Mononuclear cell (primary cell): ENCODE data around the gene CLDN11. TPM values are rescaled to one million over a fixed set of nuclear protein-coding genes. Genes with fewer than 3 reads are reported as not detected.

Source experiments
- H3K27me3 ChIP-seq: 2 replicates; pipeline ENCODE4 v1.6.0; 2011; ENCODE audit warnings: low read length, control low read depth; ENCODE audit not compliant: insufficient read depth
- H3K4me1 ChIP-seq: 2 replicates; pipeline ENCODE4 v1.5.1; 2011; ENCODE audit warnings: mild to moderate bottlenecking, low read length, control low read depth; ENCODE audit not compliant: insufficient read depth
- H3K4me3 ChIP-seq: 2 replicates; pipeline ENCODE4 v1.5.1; 2011; ENCODE audit warnings: mild to moderate bottlenecking, low read length, moderate library complexity
- H3K9me3 ChIP-seq: 2 replicates; pipeline ENCODE4 v1.5.1; 2011; ENCODE audit warnings: low read depth, mild to moderate bottlenecking, control low read depth, low read length
- total RNA-seq: library from RNA; depleted of rRNA; stranded (reverse); fragments of >200 nt; gene quantifications from one replicate; pipeline ENCODE4 v1.2.3, GENCODE V29; 2012

CLDN11 gene
- total RNA-seq, 1 donor = 0.21 TPM

DNA sequence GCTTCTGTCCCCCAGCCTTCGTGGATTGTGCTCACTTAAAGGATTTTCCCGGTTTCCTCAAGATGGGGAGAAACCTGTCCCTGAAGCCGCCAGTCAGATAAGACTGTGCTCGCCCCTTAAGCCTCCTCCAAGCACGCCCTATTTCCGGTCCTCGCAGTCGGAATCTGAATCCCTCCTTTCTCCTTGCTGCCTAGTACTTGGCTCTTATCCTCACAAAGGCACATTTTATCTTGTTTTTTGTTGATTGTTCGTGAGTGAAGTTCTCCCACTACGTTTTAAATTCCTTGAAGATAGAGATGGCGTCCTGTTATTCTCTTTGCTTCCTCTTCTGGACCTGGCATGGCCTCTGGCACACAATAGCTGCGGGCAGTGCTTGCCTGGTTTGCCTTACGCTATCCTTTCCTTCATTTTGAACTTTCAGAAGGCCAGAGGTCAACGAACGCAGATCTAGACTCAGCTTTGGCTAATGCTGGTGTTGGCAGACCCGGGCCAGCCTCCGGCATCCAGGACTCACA lies 1.7 kb downstream of the CLDN11 start:
- no peaks in the 10 kb centered on the region for H3K9me3 ChIP-seq
- H3K4me3 ChIP-seq = no peak overlapping the region
- peaks cover 16% of the 10 kb centered on the region for H3K4me1 ChIP-seq
- H3K27me3 ChIP-seq = peaks cover 52% of the 10 kb centered on the region

DNA sequence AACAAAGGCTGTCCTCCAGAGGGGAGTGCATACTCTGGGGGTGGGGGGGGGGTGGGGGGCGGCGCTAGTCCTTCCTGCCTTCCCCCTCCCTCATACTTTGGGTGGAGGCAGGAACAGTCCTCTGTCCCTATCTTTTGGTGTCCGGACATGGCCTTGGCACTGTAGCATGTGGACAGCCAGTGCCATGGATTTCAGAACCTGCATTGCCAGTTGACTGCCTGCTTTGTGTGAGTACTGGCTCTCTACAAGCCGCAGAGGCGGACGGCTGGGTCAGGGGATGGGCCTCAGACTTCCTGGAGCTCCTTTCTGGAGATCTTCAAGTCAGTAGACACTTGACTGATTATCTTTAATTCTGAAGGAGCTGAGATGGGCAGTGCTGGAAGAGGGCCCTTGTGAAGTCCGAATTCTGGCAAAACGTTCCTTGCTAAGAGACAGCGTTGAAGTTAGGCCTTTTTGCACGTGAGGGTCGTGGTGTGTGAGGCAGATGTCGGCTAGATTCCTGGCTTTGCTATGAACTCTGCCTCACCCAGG lies 2.5 kb downstream of the CLDN11 start:
- Histone ChIP-seq H3K9me3 (no peaks in the 10 kb centered on the region), H3K4me3 (no peak overlapping the region), H3K27me3 (peaks cover 52% of the 10 kb centered on the region), H3K4me1 (peaks cover 16% of the 10 kb centered on the region)

DNA sequence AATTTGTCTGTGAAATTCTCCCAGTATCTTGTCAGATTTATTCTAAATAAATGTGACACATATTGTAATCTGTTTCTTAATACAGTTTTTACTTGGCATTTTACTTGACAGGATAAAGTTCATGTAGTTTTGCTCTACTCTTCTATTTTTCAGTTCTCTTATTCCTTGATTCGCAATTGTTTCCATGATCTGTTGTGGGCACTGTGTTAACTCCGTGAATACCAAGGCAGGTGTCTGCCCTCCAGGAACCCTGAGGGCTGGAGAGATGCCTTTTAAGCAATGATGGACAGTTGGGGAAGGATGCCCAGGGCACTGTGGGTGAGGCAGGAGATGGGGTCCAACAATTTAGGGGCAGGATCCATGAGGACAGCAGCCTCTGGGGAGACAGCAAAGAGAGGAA lies 3.1 kb downstream of the CLDN11 start:
- H3K9me3 ChIP-seq = no peaks in the 10 kb centered on the region
- H3K4me3 ChIP-seq = no peak overlapping the region
- H3K27me3 ChIP-seq = peaks cover 47% of the 10 kb centered on the region
- H3K4me1 ChIP-seq = peaks cover 16% of the 10 kb centered on the region

DNA sequence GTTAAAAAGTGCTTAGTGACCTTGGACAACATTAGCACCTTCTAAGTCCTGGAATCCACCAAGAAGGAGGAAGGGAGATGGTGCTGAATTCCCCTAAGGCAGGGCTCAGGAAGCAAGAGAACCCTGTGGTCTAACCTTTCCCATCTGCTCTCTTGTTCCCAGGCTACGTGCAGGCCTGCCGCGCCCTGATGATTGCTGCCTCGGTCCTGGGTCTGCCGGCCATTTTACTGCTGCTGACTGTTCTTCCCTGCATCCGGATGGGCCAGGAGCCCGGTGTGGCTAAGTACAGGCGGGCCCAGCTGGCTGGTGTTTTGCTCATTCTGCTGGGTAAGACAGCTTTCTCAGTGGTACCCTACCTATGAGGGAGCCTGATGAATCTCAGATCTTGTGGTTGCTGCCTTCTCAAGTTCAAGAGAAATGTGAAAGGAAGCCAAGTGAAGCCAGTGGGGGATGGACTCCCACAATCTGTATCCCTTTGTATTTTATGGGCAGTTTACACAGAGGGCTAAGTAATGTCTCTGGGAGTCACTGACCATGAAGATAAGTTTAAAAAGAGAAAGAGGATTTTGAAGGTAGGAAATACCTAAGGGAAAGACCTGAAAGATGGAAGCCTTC lies 4.4 kb downstream of the CLDN11 start:
- Histone ChIP-seq H3K27me3 (peaks cover 33% of the 10 kb centered on the region), H3K4me1 (peaks cover 16% of the 10 kb centered on the region), H3K4me3 (no peak overlapping the region), H3K9me3 (no peaks in the 10 kb centered on the region)

DNA sequence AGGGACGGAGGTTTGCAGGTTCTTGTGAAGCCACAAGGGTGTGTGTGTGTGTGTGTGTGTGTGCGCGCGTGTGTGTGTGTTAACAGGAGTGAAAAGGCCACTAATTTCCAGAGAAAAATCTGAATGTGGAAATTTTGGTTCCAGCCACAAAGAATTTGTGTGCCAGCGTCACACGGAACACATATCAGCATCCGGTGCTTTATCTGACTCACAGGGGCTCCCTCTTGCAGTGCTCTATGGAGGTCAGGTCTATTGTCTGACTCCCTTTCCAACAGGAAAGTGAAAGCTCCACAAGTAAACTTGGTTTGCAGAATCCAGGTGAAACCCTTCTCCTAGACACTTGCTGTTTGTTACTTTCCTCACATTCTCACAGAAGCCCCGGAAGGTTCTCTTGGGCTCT lies 6.2 kb downstream of the CLDN11 start:
- no peaks in the 10 kb centered on the region for H3K9me3 ChIP-seq
- peaks cover under 1% of the 10 kb centered on the region for H3K4me1 ChIP-seq
- no peak overlapping the region for H3K4me3 ChIP-seq
- H3K27me3 ChIP-seq = peaks cover 17% of the 10 kb centered on the region

DNA sequence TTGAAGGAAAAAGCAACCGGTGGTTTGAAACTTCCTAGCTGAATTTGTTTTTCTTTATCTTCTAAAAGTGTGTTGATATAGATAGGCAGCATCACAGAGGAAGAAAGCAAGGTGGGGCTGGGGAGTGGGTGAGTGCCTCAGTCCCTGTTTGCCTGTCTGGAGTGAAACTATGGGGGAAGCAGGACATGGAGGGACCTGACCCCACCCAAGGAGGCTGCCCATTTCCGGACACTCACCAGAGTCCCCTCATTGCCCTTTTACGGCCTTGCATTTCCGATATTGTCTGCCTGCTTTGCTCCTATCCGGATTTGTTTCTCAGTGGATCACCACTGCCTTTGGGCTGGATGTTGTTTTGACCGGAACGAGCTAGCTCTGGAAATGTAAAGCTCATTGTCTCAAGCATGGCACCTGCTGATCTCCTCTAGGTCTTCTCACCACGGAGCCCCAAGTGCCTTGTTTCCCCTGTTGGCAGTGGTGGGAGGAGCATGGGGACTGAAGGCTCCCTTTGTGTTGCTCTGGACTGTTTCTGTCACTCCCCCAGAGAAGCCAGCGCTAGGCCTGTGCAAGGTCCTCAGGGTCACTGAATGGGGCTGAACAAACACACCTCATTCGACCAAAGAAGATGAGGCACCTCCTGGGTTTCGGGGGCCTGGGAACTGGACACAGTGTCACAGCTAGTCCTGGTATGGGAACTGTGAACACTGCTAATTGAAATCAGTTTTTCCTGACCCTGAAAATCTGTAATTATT lies 7.0 kb downstream of the CLDN11 start:
- peaks cover 11% of the 10 kb centered on the region for H3K27me3 ChIP-seq
- H3K4me3 ChIP-seq = no peak overlapping the region
- H3K9me3 ChIP-seq = no peaks in the 10 kb centered on the region
- no peaks in the 10 kb centered on the region for H3K4me1 ChIP-seq

DNA sequence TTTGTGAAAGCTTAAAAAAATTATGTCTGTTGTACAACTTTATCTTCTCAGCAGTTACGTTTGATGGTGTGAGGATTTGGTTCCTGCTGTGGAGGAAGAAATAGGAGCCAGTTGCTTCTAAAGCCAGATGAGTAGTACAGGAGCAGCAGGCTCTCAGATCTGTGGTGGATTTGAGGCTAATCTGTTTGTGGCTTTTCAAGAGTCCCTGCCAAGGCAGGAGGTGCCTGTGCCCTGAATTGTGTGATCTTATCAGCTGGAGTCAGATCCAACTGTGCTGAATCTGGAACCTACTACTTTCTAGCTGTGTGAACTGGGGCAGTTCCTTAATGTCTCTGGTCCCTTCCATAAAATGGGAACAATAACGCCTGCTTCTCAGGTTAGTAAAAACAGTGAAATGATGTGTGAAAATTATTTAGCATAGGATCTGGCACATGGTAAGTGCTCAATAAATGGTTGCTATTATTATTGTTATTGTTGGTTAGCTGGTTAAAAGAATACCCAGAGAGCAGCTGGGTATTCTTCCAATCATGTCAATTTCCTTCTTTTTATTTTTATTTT lies 7.7 kb downstream of the CLDN11 start:
- no peaks in the 10 kb centered on the region for H3K4me1 ChIP-seq
- no peak overlapping the region for H3K4me3 ChIP-seq
- peaks cover 7% of the 10 kb centered on the region for H3K27me3 ChIP-seq
- H3K9me3 ChIP-seq = no peaks in the 10 kb centered on the region

DNA sequence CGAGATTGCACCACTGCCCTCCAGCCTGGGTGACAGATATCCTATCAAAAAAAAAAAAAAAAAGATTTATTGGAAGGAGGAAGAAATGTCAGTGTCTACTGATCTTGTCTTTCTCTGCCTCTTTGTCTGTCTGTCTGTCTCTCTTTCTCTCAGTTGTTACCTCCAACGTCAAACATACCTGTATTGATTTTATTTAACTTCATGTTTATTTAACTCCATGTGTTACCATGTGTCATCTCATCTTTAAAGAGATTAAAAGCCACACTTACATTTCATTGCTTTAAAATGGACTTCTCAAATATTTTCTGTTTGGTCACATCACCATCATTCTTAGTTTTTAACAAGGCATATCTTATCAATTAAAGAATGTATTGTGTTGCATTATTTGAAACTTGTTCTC lies 9.4 kb downstream of the CLDN11 start:
- no peak overlapping the region for H3K4me3 ChIP-seq
- H3K4me1 ChIP-seq = no peaks in the 10 kb centered on the region
- H3K27me3 ChIP-seq = peaks cover 3% of the 10 kb centered on the region
- H3K9me3 ChIP-seq = no peaks in the 10 kb centered on the region

DNA sequence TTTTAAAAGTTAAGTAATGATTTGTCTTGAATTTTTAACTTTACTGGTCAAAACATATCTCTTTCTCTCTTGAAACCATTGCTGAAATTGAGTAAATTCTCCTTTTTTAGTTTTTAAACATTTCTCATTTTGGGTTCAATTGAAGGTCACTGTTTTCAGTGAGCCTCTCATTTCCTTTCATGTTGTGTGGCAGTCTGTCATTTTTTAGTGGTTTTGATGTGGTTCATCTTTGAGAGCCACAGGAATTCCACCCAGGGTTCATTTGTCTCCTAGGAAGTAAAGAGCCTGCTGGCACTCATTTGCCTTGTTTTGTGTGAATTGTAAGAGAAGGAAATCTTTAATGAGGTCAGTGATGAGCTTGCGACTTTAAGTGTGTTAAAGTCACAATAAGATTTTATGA lies 10.4 kb downstream of the CLDN11 start:
- Histone ChIP-seq H3K4me1 (no peaks in the 10 kb centered on the region), H3K4me3 (no peak overlapping the region), H3K27me3 (peaks cover 3% of the 10 kb centered on the region), H3K9me3 (no peaks in the 10 kb centered on the region)

DNA sequence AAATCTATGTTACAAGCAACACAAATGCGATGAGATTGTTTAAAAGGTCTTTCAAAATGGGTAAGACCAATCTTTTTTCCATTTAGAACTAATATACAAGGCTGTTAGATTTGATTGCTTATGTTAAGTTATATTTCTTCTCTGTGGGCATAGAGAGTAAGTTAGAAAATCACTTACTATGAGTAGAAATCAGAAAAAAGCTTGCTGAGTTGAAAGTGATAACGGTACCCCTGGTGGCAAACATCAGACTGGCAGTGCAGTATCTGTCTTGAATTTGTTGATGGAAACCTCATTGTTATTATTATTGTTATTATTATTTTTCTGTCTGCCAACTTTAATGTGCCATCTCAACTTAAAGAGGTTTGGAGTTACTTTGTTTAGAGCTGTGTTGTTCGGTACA lies 12.4 kb downstream of the CLDN11 start:
- H3K4me1 ChIP-seq = no peaks in the 10 kb centered on the region
- no peak overlapping the region for H3K4me3 ChIP-seq
- H3K27me3 ChIP-seq = peaks cover 6% of the 10 kb centered on the region
- H3K9me3 ChIP-seq = no peaks in the 10 kb centered on the region

DNA sequence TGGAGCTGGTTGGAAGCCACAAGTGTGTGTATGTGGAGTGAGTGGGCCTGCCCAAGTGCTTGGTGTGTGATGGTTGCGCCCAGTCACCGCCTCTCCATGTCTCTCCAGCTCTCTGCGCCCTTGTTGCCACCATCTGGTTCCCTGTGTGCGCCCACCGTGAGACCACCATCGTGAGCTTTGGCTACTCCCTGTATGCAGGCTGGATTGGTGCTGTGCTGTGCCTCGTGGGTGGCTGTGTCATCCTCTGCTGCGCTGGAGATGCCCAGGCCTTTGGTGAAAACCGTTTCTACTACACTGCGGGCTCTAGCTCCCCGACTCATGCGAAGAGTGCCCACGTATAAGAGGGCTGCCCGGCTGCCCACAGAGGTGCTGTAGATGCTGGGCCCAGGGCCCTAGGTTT lies 13.7 kb downstream of the CLDN11 start:
- Histone ChIP-seq H3K27me3 (peaks cover 6% of the 10 kb centered on the region), H3K4me1 (no peaks in the 10 kb centered on the region), H3K9me3 (no peaks in the 10 kb centered on the region), H3K4me3 (no peak overlapping the region)

DNA sequence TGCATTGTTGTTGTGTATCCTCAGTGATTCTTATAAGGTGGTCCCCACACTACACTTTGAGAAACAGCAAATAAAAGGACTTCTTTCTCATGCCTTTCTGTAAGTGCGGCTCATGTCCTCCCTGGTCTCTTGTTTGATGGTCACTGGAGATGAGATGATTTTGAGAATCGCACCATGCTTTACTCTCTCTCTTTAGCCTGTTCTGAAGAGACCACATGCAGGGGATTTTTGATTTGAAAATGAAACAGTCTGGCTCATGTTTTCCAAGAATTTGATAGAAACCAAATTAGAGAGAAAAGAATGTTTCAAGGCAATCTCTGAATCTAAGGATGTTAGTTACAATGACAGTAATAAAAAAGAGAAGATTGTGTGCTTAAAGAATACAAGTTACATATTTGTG lies 18.0 kb downstream of the CLDN11 start:
- Histone ChIP-seq H3K4me1 (no peaks in the 10 kb centered on the region), H3K4me3 (no peak overlapping the region), H3K27me3 (peaks cover 3% of the 10 kb centered on the region), H3K9me3 (no peaks in the 10 kb centered on the region)

DNA sequence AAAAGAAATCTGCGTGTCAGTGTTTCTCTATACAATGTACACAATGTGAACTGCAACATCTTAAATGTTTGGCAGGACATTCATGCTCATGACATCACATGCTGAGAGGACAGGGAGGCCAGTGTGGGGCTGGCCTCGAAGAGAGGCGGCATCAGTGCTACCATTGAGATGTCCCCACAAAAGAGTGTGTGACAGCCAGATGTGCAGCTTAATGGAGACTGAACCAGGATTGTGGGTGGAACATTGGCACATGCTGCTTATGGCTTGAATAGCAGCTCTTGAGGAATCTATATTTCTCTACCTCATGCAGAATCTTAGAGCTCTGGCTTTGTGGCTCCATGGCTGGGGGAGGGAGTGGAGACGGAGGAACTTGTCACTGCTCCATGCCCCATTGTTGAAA lies 18.5 kb downstream of the CLDN11 start:
- Histone ChIP-seq H3K9me3 (no peaks in the 10 kb centered on the region), H3K27me3 (peaks cover 3% of the 10 kb centered on the region), H3K4me3 (no peak overlapping the region), H3K4me1 (no peaks in the 10 kb centered on the region)

DNA sequence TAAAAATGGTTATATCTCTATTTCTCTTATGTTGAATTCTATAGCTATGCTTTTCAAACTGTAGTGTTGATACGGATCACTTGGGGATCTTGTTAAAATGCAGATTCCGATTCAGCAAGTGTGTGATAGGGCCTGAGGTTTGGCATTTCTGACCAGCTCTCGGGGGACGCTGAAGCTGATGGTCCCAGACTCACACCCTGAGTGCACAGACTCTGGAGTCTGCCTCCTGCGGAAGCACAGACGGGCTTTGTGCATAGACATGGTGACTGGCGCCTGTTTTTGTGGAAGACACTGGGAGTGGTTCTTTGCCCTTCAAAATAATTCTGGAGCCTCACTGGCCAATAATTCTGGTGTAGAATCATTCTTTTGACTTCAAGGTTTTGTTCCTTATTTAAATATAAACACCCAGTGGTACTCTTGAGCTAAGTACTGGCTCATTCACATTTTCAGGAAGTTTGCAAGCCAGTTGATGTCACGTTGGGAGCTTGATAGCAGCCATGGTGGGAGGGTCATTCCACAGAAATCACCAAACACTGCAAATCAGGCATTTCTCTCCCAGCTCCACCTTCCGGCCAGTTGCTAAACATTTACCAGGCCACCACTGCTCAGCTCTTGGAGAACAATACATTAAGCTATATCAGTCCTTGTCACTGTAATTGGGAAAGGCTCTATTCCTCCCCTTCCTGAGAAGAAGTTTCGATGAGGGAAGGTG lies 19.2 kb downstream of the CLDN11 start:
- Histone ChIP-seq H3K27me3 (peaks cover 3% of the 10 kb centered on the region), H3K9me3 (no peaks in the 10 kb centered on the region), H3K4me1 (no peaks in the 10 kb centered on the region), H3K4me3 (no peak overlapping the region)

DNA sequence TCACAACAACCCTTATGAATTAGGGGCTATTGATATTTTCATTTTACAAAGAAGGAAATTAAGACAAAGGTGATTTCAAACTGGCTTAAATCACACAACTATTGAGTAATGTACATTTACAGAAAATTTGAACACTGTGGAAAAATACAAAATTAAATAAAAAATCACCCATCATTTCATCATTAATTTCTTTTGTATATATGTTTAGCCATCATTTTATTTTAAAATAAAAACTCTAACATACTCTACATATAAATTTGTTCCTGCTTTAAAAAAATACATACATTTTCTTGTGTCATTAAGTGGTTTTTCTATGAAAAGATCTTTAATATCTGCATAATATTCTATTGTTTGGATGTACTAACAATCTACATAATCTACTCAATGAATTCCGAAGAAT lies 20.2 kb downstream of the CLDN11 start:
- Histone ChIP-seq H3K27me3 (peaks cover 3% of the 10 kb centered on the region), H3K9me3 (no peaks in the 10 kb centered on the region), H3K4me3 (no peak overlapping the region), H3K4me1 (no peaks in the 10 kb centered on the region)
